Ectodermal cell (in vitro differentiated cells): ENCODE measurements around the gene SLC9A2.

Source experiments
- H3K27ac ChIP-seq: 2 replicates; pipeline ENCODE4 v1.7.0; 2013; ENCODE audit warnings: mild to moderate bottlenecking, low read depth, low read length; ENCODE audit not compliant: insufficient read depth, poor library complexity, severe bottlenecking
- H3K27me3 ChIP-seq: 2 replicates; pipeline ENCODE4 v1.7.0; 2013; ENCODE audit warnings: mild to moderate bottlenecking, low read length; ENCODE audit not compliant: insufficient read depth, control insufficient read depth, poor library complexity, severe bottlenecking
- H3K36me3 ChIP-seq: one replicate; pipeline ENCODE4 v1.7.0; 2013; ENCODE audit warnings: low read length; ENCODE audit not compliant: control insufficient read depth, insufficient read depth
- H3K4me1 ChIP-seq: one replicate; pipeline ENCODE4 v1.7.0; 2013; ENCODE audit warnings: low read length; ENCODE audit not compliant: control insufficient read depth, insufficient read depth
- H3K4me3 ChIP-seq: 2 replicates; pipeline ENCODE4 v1.7.0; 2013; ENCODE audit warnings: low read depth, low read length, control low read depth; ENCODE audit not compliant: insufficient read depth
- H3K9me3 ChIP-seq: 2 replicates; pipeline ENCODE4 v1.7.0; 2013; ENCODE audit warnings: mild to moderate bottlenecking, low read length, moderate library complexity; ENCODE audit not compliant: control insufficient read depth
- WGBS, 2 experiments: methylation state at CpG; one replicate each; pipeline ENCODE4 v1.1.7; 2013; ENCODE audit warnings: missing lambda C conversion rate in 2 of 2; 5-methylcytosine and 5-hydroxymethylcytosine counted together

SLC9A2 gene

GRCh38 chr2:102698369-102699111 lies 79.2 kb downstream of the SLC9A2 start:
- Histone ChIP-seq H3K27me3 (no peaks in the 10 kb centered on the region), H3K4me1 (no peaks in the 10 kb centered on the region), H3K9me3 (no peaks in the 10 kb centered on the region), H3K36me3 (no peaks in the 10 kb centered on the region), H3K27ac (no peak overlapping the region), H3K4me3 (no peak overlapping the region)
- 96 to 97% methylated on average over 6 of the region's 6 CpGs for WGBS, 2 experiments

- no peaks in the 10 kb centered on the region for H3K36me3 ChIP-seq
- H3K4me1 ChIP-seq = no peaks in the 10 kb centered on the region
- H3K27ac ChIP-seq = no peak overlapping the region
- H3K4me3 ChIP-seq = no peak overlapping the region
- 92 to 94% methylated on average over 2 of the region's 2 CpGs for WGBS, 2 experiments
- H3K9me3 ChIP-seq = no peaks in the 10 kb centered on the region
- no peaks in the 10 kb centered on the region for H3K27me3 ChIP-seq
These were observed 84.0 kb downstream of the SLC9A2 start for GRCh38 chr2:102703305-102703704.

GRCh38 chr2:102703748-102704147 lies 84.4 kb downstream of the SLC9A2 start:
- H3K27me3 ChIP-seq = no peaks in the 10 kb centered on the region

GRCh38 chr2:102704531-102704930 lies 85.2 kb downstream of the SLC9A2 start:
- Histone ChIP-seq H3K36me3 (no peaks in the 10 kb centered on the region), H3K27ac (no peak overlapping the region), H3K4me3 (no peak overlapping the region), H3K4me1 (no peaks in the 10 kb centered on the region), H3K9me3 (no peaks in the 10 kb centered on the region), H3K27me3 (no peaks in the 10 kb centered on the region)
- 81% methylated on average over 12 of the region's 12 CpGs for WGBS, 2 experiments

More at GRCh38 chr2:102703748-102704147, 84.4 kb downstream of the SLC9A2 start:
- Histone ChIP-seq H3K27ac (no peak overlapping the region), H3K4me1 (no peaks in the 10 kb centered on the region), H3K9me3 (no peaks in the 10 kb centered on the region), H3K4me3 (no peak overlapping the region), H3K36me3 (no peaks in the 10 kb centered on the region)

- no peaks in the 10 kb centered on the region for H3K27me3 ChIP-seq
- H3K4me1 ChIP-seq = no peaks in the 10 kb centered on the region
- 89% methylated on average over 18 to 20 of the region's 20 CpGs for WGBS, 2 experiments
- H3K9me3 ChIP-seq = no peaks in the 10 kb centered on the region
- no peak overlapping the region for H3K4me3 ChIP-seq
- H3K36me3 ChIP-seq = no peaks in the 10 kb centered on the region
- H3K27ac ChIP-seq = no peak overlapping the region
These were observed 88.7 kb downstream of the SLC9A2 start for GRCh38 chr2:102707796-102708695.

- Histone ChIP-seq H3K36me3 (no peaks in the 10 kb centered on the region), H3K4me1 (no peaks in the 10 kb centered on the region), H3K9me3 (no peaks in the 10 kb centered on the region), H3K4me3 (no peak overlapping the region), H3K27me3 (no peaks in the 10 kb centered on the region), H3K27ac (no peak overlapping the region)
- 72 to 79% methylated on average over 8 of the region's 8 CpGs for WGBS, 2 experiments
These were observed 89.7 kb downstream of the SLC9A2 start for GRCh38 chr2:102708847-102709559.

GRCh38 chr2:102717308-102718018 lies 98.1 kb downstream of the SLC9A2 start:
- 90 to 92% methylated on average over 5 of the region's 5 CpGs for WGBS, 2 experiments
- H3K27ac ChIP-seq = no peak overlapping the region
- peaks cover 25% of the 10 kb centered on the region for H3K36me3 ChIP-seq
- no peaks in the 10 kb centered on the region for H3K9me3 ChIP-seq
- H3K27me3 ChIP-seq = no peaks in the 10 kb centered on the region
- H3K4me1 ChIP-seq = no peaks in the 10 kb centered on the region
- no peak overlapping the region for H3K4me3 ChIP-seq

- Histone ChIP-seq H3K27ac (no peak overlapping the region), H3K4me3 (no peak overlapping the region), H3K36me3 (peaks cover 25% of the 10 kb centered on the region), H3K27me3 (no peaks in the 10 kb centered on the region), H3K4me1 (no peaks in the 10 kb centered on the region), H3K9me3 (no peaks in the 10 kb centered on the region)
- 95 to 97% methylated on average over 26 of the region's 26 CpGs for WGBS, 2 experiments
These were observed 99.3 kb downstream of the SLC9A2 start for GRCh38 chr2:102718387-102719316.

GRCh38 chr2:102724016-102724490 lies 104.7 kb downstream of the SLC9A2 start:
- WGBS, 2 experiments = 93 to 95% methylated on average over 6 to 7 of the region's 7 CpGs
- H3K36me3 ChIP-seq = peaks cover 14% of the 10 kb centered on the region

More at GRCh38 chr2:102724016-102724490, 104.7 kb downstream of the SLC9A2 start:
- Histone ChIP-seq H3K4me1 (no peaks in the 10 kb centered on the region), H3K27me3 (no peaks in the 10 kb centered on the region), H3K9me3 (no peaks in the 10 kb centered on the region), H3K4me3 (no peak overlapping the region), H3K27ac (no peak overlapping the region)
